Activated CD8-positive, alpha-beta memory T cell treated with anti-CD3 and anti-CD28 coated beads for 24 hours (primary cell): ENCODE data around the gene ZCCHC14.

Experiments
- DNase-seq: peaks from one replicate; pipeline ENCODE4 v3.0.0-alpha.2; 2020

Gene ZCCHC14

GRCh38 chr16:87472935-87473334 is 19.9 kb downstream of the ZCCHC14 start:
- DNase-seq, result no peak

GRCh38 chr16:87472142-87472778 is 20.6 kb downstream of the ZCCHC14 start:
- DNase-seq, result no peak

GRCh38 chr16:87471278-87472141 is 21.3 kb downstream of the ZCCHC14 start:
- DNase-seq, result no peak

- DNase-seq, result no peak
Observed at GRCh38 chr16:87470332-87470731, 22.5 kb downstream of the ZCCHC14 start.

GRCh38 chr16:87469169-87469568 is 23.7 kb downstream of the ZCCHC14 start:
- no peak for DNase-seq

GRCh38 chr16:87468550-87468949 is 24.3 kb downstream of the ZCCHC14 start:
- DNase-seq, result no peak

GRCh38 chr16:87466975-87467501 is 25.8 kb downstream of the ZCCHC14 start:
- no peak for DNase-seq

- no peak for DNase-seq
Observed at GRCh38 chr16:87465879-87466278, 26.9 kb downstream of the ZCCHC14 start.

GRCh38 chr16:87465306-87465705 is 27.5 kb downstream of the ZCCHC14 start:
- no peak for DNase-seq

GRCh38 chr16:87464691-87465300 is 28.0 kb downstream of the ZCCHC14 start:
- peak; percentile 65 for DNase-seq

- peak; percentile 69 for DNase-seq
Observed at GRCh38 chr16:87463722-87464690, 28.8 kb downstream of the ZCCHC14 start.

GRCh38 chr16:87461466-87461991 is 31.3 kb downstream of the ZCCHC14 start:
- no peak for DNase-seq

- no peak for DNase-seq
Observed at GRCh38 chr16:87460936-87461335, 31.9 kb downstream of the ZCCHC14 start.

- no peak for DNase-seq
Observed at GRCh38 chr16:87459833-87460232, 33.0 kb downstream of the ZCCHC14 start.

- no peak for DNase-seq
Observed at GRCh38 chr16:87459027-87459426, 33.8 kb downstream of the ZCCHC14 start.

- no peak for DNase-seq
Observed at GRCh38 chr16:87458424-87458915, 34.4 kb downstream of the ZCCHC14 start.

GRCh38 chr16:87457709-87458423 is 35.0 kb downstream of the ZCCHC14 start:
- DNase-seq, result peak; percentile 65

GRCh38 chr16:87457061-87457611 is 35.7 kb downstream of the ZCCHC14 start:
- no peak for DNase-seq

GRCh38 chr16:87454391-87454790 is 38.4 kb downstream of the ZCCHC14 start:
- no peak for DNase-seq

- DNase-seq, result no peak
Observed at GRCh38 chr16:87453326-87453725, 39.5 kb downstream of the ZCCHC14 start.
